RPMI7951 (cell line): ENCODE measurements around the gene MDK. TPM values are rescaled to one million over a fixed set of nuclear protein-coding genes. Genes with fewer than 3 reads are reported as not detected.

Experiments
- DNase-seq: peaks from one replicate; pipeline ENCODE4 v3.0.0-alpha.2; 2012; ENCODE audit warnings: low read depth
- total RNA-seq: library from RNA; depleted of rRNA; stranded (reverse); fragments of >200 nt; shearing (Covaris generic); gene quantifications from 2 replicates; pipeline ENCODE4 v1.2.3, GENCODE V29; 2014

The MDK gene
- total RNA-seq, 1 experiment from 2014 or later = 19.9 TPM

DNA sequence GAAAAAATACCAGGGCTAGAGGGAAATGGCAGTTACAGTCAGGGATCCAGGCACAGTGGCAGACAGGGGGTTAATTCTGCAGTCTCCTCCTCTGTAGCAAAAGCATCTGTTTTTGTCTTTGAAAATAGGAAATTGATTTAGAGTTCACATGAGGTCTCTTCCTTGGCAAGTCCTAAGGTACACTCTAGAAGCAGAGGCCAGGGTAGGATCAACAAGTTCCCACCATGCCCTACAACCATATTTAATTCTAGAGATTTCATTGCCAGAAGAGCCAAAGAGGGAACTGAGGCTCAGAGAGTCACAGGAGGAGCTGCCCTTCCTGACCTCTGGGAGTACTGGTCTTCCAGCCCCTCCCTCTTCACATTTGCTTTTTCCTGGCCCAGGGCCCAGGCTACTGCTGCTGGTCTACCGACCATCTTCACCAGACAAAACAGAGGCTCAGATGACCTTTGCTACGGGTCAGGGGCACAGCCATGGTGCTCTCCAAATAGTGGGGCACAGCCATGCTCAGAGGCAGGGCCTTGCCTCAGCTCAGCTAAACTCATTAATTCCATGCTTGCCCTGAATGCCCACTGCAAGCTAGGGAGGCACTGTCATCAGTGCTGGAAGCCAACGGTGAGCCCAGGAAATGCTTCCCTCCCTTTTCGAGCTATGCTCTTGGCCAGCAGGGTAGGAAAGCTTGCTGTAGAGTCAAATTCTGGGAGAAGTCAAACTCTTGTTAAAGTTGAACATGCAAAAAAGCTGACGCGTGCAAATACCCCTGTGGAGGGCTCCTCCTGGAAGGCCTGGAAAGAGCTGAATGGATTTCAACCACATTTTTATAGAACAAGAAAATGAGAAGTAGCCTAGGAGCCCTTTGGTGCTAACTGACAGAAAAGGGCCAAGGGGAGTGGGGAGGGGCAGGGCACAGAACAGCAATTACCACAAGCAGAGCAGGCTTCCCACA is 21.8 kb downstream of the MDK start:
- DNase-seq = no peak

DNA sequence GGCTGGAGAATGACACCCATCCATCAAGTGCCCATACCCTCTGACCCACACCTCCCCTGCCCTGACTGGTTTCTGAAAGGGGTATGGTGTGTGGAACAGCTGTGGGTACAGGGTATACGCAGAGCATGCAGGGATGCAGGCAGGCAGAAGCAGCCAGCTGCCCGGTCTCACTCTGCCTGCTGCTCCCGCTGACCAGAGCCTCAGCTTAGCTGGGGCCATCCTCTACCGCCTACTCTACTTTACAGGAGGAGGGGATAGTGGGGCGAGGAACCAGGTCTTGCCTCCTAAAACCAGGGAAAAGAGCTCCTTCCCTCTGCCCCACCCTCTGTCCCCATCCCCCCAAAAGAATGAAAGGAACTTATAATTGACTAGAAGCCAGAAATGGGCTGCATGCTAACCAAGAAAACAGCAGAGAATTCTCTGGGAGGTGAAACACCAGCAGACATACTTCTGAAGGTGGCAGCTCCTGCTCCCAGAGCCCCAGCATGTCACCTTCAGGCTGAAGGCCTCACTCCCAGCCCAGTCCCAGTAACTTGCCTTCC is 23.1 kb downstream of the MDK start:
- no peak for DNase-seq

DNA sequence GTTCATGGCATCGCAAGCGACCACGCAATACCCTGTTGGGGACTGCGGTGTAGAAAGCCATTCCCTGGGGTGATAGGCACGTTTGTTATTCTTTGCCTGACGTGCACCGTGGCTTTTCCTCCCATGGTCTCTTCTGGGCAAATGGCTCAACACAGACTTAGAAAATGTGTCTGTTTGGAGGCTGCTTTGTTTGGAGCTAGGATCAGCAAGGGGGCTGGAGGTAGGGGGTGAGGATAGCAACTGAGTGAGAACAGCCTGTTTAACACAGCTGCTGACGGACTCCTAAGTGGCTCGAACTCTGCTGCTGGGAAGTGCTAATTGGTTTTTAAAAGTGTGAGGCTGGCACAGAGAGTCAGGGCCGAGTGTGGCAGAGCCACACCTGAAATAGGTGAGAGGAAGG is 26.2 kb downstream of the MDK start:
- DNase-seq = no peak

DNA sequence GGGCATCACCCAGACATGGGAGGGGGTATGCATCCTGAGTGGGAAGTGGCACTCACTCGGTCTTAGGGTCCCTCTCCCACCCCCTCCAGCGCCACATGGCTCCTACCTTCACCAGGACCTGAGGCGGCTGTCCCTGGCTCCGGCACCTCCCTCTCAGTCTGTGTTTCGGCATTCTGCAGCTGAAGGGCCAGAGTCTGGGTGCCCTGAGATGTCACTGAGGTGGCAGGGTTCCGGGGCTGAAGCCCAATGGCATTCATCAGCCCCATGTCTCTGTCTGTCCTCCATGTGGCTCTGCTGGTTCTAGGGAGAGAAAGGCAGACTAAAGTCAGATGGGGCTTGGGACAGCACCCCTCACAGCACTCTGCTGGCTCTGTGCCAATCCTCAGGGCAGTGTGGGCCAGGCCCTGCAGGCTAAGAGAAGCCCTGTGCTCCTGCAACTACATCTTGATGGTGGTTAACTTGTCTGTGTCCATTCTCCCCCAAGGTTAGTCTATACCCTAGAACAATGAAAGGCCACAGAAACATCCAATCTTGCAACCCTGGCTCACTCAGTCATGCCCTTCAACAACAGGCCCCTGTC is 27.0 kb downstream of the MDK start:
- DNase-seq = no peak

DNA sequence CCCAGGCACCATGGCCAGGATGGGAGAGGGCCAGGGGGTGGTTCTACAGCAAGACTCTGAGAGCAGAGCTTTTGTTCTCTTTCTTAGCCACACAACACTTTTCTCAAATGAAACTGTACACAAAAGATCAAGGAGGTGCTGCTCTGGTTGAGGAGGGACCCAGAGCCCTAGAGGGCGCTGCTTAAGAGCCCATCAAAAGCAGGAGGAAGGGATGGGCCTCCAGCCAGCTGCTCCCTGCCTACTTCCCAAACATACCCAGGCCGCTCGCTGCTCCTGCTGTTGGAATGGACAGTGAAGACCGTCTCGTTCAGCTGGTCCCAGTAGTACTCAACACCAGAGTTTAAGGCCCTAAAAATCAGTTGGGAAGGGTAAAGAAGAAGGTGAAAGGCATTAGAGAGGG is 28.6 kb downstream of the MDK start:
- no peak for DNase-seq

DNA sequence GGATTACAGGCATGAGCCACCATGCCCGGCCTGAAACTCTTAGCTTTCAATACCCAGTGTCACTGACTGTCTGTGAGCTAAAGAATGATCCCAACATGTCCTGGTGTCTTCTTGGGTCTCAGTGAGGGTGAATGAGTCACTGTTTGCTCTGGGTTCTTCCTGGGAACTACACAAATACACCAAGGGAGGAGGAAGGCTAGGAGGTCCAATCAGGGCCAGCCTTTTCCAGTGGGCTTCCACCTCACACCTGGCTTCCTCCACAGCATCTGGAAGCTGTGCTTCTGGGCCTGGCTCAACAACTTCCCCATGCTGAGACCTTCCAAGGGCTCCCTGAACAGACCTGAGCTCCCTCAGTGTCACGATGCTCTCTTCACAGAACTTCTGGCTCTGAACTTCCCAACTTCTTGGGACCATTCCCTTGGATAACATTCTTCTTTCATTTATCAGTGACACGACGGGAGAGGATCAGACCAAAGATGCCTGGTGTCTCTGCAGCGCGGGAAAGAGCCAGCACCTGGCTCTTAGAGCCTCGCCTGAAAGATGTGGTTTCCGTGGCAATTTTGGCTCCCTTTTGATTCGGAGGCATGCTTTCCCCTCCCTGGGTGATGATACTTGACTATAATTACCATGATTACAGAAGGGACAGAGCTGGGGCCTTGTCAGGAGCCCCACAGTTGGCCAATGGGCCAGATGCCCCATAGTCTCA is 32.4 kb downstream of the MDK start:
- DNase-seq = no peak

DNA sequence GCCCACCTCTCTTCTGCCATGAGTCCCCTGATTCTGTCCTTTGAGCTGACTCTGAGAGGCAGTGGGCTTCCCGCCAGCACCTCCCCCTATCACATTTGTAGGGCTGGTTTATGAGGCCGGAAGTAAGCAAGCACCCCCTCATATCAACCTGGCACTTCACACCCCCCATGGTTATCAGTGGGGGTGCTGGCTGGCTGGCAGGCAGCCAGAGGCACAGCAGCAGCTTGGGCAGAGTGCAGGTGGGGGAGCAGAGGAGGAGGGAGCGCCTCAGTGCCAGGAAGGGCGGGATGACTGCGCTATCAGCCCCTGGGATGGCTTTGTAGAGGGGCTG is 33.0 kb downstream of the MDK start:
- no peak for DNase-seq

DNA sequence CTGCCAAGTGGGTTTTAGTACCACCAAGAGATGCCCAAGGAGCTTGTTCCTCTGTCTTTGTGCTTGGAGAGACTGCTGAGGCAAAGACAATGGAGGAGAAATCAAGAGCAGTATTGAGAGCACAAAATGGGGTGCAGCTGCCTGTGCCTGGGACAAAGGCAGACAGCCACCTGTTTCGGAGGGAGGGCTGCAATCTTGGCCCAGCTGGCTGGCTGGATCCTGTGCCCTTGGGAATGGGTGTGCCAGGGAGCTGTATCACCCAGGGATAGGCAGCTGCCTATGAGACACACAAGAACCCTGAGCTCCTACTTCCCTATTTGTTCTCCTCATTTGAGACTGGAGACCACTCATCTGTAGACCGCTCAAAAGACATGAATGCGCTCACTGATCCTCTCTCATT is 33.4 kb downstream of the MDK start:
- DNase-seq = no peak

DNA sequence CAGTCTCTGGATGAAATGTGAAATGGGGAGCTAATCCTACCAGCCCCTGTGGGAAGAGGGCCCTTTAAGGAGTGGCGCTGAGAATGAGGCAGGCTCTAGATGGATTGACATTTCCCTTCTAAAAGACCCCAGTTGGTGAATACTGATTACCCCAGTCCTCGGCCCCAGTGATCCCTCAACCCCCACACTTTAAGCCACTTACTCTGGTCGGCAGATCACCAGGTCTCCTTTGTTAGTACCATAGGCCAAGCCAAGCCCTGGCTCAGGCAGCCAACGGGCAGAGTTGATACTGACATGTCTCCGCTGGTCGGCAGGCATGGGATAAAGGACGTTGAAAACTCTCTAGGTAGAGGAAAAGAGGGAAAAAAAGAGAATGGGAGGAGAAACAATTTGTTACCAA is 36.2 kb downstream of the MDK start:
- DNase-seq = no peak

DNA sequence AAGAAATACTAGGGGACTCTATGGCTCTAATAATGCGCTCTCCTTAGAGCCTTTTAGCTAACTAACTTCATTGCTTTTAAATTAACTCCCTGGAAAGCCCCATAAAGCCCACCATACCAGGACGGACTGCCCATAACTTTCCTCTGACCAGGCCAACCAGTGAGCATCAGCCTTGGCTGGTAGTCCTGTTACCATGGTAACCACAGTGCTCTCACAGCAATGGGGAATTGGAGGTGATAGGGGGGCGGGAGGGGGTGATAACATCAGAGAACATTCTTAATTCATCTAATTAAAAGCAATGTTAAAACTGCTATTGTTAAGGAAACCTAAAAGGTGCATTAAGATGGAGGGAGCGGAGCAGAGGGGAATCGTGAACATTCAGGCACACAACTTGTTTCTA is 37.3 kb downstream of the MDK start:
- no peak for DNase-seq

DNA sequence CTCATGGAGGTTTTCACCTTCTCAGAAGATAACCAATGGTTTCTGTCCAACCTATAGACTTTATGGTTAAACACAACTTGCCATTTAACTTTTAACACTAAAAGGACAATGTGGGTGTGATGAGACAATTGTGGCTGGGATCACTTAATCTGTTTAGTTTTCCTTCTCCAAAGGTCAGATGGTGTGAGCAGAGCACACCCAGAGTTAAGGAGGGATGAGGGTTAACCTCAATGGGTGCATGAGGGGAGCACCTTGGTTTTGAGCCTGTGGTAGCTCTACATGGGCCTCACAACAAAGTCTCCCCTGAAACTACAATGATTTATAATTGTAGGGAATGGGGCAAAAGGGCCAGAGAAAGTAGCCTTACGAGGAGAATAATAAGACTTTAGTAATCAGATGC is 39.0 kb downstream of the MDK start:
- DNase-seq = no peak

DNA sequence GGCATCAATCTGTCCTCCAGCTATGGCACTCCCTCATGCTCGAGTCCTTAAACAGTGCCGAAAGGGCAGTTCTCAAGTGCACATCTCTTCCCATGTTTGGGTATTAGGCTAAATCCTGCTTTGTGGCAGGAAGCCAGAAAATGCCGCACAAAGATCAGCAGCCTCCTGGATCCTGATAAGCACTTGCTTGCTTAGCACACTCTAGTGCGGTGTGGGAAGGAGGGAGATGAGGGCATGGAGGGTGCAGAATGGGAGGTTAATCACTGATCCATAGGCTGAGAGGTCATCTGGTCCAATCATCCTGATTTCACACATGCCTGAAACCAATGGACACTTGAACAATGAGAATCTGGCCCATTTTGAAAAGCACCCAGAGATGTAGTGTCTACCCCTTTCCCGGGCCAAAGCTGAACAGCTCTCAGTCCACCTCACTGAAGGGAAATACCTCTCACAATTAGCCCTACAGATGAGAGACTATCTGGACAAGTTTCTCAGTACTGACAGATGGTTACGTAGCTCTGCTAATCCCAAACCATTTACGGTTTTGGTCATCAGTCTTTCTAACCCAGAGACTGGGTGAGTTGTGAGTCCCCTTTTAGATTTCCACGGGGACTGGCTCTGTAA is 39.9 kb downstream of the MDK start:
- DNase-seq = no peak

DNA sequence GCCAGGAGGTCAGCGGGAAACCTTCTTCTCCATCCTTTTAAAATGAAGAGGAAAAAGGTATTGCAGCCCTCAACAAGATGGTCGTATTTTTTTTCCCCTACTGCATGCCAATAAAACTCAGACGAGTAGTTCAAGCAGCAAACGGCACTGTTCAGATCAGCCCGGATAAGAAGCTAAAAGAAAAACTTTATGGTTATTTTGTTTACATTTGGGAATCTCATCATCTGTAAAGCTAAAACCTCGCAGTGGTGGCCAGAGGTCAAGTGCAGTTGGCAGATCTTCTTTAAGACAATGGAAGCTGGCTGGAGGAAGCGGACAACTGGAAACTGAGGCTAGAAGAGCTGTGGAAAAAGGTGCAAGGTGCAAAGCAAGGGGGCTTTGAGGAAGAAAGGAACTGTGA is 41.1 kb downstream of the MDK start:
- no peak for DNase-seq

DNA sequence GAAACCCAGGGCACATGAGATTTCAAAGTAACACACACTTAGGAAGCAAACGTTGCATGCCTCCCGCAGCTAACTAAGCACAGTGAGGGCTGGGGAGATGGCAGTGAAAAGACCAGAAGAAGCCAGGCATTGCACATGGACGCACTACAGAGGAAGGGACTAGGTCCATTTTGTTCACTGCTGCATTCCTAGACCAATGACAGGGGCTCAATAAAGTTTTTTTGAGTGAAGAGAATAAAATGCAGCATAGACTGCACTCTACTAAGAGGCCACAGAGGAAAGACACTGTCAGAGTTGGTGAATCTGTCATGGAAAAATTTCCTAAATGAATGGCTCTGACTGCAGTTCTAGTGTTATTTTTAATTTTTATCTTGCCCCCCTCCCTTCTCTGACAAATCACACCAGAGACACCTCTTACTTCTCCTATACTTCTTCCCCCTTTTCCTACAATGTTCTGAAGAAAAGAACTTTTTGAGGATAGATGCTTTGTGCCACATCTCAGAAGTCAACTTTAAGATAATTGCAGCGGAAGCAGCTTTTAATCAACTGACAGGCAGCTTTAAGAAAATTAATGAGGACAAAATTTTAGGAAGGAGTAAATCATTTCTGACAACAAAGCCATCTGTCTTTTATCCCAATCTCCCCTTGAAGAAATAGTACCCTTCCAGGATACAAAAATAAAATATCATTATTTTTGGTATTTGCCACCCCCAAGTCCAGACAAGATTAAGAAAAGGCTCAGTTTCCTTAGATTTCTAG is 44.9 kb downstream of the MDK start:
- no peak for DNase-seq

DNA sequence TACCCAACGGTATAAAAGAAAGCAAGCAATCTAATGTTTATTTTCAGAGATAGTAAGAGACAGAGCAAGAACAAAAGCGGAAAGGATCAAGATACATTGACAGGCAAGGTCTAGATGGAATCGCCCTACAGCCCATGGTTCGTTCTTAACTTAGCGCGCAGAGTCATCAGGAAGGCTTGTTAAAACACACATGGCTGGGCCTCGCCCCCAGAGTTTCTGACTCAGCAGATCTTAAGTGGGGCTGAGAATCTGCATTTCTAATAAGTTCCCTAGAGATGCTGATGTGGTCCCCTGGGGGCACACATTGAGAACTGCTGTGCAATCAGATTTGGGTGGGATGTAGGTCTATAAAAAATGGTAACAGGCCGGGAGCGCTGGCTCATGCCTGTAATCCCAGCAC is 45.9 kb downstream of the MDK start:
- peak; percentile 2 for DNase-seq

DNA sequence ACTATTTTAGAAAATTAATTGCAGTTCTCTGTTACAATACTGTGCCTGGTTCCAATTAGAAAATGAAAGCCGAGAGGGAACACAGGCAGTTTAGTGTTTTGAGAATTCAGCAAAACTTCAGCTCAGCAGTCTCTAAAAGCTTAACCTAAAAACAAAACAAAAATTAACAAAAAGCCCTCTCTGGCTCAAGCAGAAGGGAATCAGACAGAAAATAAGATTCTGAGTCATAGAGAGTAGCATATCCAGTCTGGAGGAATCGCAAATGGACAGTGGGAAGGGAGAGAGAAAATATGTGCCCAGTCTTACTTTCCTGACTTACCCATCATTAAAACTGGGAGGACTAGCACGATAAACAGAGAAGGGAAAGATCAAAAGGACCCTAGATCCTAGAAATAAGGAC is 48.2 kb downstream of the MDK start:
- no peak for DNase-seq

DNA sequence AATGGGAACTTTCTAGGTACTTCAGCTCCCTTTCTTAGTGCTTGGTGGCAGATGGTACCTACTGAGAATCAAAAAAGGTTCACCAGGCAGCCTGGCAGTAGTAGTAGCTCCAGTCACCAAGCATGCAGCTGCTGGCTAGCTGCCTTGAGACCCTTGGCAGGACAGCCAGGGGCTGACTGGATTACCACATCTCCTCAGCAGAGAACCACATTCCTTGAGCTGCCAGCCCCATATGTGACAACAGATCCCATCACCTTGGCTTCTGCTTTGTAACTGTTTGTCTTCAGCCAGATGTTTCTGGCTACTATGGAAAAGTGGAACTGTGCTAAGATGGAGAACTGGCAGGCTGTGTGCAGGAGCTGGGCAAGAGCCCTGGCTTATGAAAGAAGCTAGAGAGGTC is 49.7 kb downstream of the MDK start:
- no peak for DNase-seq
